HG03064 (cell line): ENCODE results near the gene PRDM16.

Source experiments
- ATAC-seq: cut with Tn5 transposase; IDR thresholded peaks from one replicate; pipeline ENCODE4 v1.9.1; 2021; ENCODE audit warnings: low read depth; ENCODE audit not compliant: unreplicated experiment

The PRDM16 gene

DNA sequence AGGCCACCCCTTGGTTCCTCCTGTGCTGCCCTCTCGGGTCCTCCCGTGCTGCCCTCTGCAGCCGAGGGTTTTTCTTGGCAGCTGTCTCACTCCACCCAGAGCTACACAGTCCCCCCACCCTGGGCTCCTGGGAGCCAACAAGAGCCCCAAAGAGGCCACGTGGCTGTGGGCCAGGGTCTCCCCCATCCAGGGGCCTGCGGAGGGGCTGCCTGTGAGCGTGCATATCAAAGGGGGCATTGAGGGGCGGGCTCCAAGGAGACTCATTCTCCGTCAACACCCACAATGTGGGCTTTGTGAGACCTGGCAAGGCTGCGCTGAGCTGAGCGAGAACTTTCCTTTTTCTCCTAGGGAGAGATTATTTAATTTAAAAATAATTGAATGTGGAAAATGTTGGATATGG lies 276.8 kb downstream of the PRDM16 start:
- ATAC-seq, result no peak

DNA sequence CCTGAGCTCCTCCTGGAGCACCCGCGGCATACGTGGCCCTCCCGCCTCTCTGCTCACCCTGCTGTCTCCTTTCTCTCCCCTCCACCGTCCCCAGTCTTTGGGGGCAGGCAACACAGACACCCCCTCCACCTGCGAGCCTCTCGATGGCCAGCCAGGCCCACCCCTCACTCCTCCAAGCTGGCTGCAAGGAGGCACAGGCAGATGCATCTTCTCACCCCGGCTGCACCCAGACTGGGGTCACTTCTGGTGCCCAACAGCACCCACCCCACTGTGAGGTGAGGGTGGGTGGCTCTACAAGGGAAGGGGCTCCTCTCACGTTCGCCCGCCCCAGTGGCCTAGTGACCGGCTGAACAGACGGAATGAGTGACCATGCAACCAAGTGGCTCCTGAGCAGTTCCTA lies 277.5 kb downstream of the PRDM16 start:
- ATAC-seq, result no peak

DNA sequence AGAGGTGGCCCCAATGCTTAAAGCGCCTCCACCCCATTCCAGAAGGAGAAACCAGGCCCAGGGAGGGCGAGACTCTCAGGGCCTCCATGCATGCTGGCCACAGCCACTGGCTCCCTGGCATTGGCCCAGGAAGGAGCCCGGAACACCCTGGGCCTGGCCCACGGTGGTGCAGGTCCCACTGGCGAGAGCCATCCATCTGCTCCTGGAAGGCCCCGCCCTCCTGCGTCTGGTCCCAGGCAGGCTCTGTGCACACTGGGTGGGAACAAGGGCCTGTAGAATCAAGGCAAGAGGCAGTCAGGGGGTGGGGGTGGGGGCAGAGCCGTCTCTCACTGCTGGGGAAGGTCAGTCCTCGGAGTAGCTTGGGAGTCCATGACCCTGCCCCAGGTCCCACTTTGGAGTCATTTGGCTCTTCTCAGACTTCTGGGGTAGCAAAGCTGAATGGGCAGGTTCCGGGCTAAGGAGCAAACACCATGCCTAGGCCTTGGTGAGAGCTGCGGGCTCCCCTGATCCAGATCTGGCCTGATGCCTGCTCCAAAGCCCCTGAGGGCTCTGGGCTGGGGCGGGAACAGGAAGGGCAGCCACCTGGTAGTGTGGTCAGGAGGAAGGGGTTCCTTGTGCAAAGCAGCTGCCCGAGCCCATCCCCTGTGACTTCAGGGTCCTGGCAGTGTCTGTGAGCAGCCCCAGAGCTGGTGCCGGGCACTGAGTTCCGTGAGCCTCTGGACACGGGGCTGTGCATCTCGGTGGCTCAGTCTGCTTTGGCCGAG lies 278.4 kb downstream of the PRDM16 start:
- no peak for ATAC-seq

DNA sequence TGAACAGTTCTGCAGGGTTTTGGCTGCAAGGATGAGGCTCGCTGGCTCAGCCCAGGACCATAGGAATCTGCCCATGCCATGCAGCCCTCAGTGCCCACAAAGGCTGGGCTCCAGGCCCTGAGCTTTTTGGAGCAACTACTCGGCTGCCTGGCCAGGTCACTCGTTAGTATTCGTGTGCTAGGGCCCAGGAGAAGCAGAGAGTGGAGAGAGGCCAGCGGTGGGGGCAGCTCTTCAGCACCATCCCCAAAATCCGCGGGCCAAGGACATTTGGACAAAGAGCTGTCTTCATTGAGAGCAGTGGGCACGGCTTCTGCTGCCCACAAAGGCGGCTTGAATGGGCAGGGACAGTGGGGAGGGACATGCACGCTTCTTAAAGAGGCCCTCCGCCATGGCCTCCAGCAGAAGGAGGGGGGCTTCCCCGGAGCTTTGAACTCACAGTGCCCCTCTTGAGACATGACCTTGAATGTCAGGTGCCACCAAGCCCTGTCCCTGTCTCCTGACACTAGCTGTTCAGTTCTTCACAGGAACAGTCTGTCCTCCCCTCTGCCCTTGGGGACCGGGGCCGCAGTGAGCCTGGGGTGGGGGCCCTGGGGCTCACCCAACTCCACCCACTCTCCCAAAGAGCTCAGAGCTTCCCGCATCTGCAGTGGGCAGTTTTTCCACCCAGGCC lies 279.3 kb downstream of the PRDM16 start:
- ATAC-seq, result no peak

DNA sequence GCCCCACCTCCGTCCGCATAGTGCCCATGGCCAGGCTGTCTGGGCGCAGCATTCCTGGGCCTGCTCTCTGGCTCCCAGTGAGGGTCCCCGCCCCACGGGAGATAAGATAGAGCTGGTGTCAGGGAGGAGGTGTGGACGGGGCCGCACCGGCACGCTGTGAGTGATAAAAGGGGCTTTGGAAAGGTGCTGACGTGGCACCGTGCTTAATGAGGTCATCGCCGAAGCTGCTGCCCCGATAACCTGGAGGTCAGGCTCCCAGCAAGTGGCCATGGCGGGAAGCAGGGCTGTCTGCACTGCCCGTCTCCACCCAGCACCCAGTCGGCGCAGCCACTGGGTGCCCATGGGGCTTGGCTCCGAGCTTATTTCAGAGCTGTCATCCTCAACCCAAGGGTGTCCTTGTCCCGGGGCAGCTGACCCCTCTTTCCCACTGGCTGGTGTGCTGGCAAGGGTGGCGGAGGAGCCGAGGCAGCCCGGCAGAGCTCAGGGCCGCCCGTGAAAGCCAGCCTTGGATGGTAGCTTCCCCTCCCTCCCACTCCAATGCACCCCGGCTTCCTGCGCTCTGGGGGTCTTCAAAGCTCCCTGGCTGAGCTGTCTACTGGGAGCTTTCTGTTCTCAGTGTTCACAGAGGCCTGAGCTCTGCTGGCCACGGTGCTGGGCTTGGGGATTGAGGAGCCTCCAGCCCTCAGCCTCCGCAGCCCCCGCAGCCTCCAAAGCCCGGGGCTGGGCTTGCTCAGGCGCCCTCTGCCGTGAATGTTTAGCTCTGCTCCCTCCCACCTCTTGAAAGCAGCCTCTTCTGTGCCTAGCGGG lies 280.4 kb downstream of the PRDM16 start:
- no peak for ATAC-seq

DNA sequence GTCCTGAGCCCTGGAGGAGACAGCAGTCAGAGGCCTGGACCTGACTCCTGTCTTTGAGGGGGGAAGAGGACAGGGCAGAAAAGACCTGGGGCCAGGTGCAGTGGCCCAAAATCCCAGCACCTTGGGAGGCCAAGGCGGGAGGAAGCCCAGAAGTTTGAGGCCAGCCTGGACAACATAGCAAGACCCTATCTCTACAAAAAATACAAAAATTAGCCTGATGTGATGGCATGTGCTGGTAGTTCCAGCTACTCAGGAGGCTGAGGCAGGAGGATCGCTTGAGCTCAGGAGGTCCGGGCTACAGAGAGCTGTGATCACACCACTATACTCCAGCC lies 280.9 kb downstream of the PRDM16 start:
- ATAC-seq, result no peak

DNA sequence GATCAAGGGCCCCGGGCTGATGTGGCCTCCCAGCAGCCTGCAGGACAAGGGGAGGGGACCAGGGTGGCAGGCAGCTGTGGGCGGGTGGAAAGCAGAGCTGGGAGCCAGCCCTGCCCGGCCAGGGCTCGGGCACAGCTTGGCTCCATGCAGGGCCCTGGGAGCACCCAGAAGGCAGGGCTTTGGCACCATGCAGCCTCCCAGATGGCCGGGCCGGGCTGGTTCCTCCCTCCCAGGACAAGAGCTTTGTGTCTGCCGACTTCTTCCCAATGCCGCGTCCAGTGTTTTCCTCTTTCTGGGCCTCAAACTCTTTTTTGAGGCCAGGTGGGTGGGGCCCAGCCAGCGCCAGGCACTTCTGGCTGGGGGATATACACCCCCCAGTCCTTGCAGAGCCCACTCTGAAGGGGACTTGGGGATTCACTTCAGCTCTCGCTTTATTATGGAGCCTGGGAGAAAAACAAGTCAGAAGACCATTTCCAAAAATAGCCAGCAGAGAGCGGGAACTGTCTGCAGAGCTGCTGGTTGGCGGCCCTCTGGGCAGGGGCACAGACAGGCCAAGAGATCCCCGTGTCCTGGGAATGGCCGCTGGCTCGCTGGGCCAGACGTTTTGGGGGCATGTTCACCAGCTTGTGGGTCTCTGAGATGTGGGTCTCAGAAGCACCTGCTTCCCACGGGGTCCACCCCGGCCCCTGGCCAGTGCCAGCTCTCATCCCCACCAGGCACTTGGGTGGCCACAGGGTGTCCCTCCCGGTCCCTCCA lies 281.7 kb downstream of the PRDM16 start:
- ATAC-seq, result no peak

DNA sequence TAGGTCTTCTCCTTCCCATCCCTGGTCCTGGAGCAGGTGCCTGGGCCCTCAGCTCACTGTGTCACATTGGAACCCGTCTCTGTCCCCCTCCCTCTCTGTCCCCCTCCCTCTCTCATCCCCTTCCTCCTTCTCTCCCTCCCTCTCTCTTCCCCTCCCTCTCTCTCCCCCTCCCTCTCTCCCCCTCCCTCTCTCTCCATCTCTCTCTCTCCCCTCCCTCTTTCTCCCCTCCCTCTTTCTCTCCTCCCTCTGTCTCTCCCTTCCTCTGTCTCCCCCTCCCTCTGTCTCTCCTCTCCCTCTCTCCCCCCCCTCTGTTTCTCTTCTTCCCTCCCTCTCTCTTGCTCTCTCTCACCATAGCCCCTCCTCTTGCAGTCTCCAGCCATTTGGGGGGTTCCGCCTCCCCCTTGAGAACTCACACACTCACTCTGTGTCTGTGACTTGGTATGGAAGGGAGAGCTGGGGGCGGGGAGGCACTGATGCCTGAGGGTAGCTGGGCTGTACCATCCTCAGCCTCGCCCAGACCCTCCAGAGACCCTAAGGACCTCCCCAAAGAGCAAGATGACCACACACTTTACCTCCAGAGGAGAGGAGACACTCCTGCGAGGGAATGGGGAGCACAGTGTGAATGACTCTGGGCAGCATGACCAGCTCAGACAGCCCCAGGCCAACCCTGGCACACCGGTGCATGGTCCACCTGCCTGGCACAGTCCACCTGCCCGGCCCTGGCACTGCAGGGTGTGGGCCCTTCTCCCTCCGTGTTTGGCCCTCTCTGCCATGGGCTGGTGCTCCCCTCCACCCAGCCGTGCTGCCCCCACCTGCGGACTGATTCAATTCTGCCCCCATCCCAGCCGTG lies 282.7 kb downstream of the PRDM16 start:
- ATAC-seq, result no peak

DNA sequence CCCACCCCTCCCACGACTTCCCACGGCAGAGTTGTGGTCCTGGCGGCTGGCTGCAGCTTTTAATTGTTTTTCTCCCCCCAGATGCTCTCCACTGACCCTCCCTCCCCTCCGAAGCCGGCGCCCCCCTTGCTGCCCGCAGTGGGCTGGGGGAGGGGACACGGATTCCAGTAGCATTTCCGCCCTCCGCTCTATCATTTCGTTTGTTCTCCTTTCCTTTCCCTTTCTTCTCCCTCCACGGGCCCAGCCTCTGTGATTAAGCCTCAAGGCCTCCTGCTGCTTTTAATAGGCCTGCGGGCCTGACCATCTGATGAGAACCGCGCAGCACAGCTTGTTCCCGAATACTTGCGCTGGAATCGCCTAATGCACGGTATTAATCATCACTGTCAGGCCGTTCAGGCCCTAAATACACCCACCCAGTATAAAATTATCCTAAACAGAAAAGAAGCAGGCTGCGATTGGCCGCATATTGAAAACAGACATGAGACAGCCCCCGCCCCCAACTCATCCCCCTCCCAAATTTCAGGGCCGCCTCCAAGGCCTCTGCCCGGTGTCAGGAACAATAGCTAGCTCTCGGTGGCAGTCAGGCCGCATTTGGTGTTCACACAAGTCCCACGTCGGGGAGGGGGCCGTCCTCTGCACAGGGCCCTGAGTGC lies 283.4 kb downstream of the PRDM16 start:
- no peak for ATAC-seq

DNA sequence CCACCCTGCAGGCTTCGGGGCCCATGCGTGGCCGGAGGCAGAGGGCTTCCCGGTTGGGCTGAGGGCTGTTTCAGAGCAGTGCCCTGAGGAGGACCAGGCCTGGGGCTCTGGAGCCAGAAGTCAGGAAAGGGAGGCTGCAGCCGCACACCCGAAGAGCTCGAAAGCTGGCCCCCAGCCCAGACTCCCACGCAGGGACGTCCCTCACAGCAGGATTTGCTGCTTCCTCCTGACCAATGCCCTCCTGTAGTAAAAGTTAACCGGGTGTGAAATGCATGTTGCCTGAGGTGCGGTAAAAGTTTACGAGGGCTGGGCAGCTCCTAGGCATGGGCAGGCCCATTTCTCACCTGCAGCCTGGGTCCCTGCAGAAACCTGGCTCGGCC lies 283.9 kb downstream of the PRDM16 start:
- ATAC-seq, result no peak

DNA sequence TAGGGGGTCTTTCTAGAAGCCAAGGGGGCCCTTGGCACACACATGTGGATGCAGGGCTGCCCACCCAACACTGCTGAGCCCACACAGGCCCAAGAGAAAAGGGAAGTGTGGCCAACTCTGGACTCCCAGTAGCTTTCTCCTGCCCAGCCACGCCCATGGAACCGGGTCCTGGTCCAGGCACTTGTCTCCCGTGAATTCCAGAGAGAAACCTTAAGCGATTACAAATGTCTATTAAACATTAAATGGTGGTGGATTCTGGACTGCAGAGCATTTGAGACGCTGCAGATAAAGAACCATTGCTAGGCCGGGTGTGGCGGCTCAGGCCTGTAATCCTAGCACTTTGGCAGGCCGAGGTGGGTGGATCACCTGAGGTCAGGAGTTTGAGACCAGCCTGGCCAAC lies 284.9 kb downstream of the PRDM16 start:
- no peak for ATAC-seq

DNA sequence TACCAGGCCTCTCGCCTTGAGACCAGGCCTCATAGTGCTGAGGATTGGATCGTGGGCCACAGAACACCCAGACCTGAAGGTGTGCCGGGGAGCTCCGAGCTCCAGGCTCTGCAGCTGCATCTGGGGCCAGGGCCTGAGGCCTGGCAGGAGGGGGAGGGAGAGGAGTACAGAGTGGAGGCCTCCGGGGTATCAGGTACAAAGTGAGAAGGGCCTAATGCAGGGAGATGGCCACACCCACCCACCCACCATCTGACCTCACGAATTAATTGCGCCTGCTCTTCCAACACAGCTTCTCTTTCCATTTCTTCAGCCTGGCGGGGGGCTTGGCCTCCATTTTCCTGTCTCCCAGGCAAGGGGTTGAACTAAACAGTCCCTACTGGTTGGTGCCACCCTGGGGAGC lies 286.1 kb downstream of the PRDM16 start:
- ATAC-seq, result no peak

DNA sequence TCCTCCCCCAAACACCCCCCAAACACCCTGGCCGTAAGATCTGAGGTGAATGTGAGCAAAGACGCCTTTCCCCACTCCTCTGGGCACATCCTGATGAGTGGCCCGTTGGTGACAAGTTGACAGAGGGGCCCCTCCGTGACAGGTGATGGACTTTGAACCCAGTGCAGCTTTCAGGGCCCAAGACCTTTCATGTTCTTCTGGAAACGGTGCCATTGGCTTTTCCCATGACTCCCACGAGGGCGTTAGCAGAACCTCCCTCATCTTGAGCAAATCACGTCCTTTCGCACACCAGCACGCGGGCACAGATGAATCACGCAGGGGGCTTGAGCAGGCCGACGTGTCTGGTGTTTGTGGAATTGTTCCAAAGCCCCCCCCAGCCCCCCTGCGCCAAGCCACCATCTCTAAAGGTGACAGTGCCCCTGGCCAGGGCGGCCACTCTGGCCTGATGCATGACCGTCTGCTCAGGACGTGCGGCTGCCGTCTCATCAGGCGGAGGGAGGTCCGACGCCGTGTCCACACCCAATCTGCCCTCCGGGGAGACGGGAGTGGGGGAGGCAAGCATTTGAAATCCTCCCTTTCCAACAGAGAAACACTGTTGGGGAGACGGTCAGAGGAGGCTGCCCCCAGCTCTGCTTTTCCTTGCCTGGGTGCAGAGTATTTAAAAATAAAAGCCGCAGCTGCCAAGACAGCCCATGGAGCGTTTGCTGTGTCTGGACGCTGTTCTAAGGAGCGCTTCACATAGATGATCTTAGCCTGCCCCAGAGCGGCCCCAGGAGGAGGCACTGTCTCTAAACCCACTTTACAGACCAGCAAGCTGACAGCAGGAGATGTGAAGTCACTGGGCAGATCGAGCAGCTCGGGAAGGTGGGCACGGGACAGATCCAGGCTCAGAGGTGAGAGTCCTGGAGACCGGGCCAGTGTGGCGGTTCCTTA lies 287.2 kb downstream of the PRDM16 start:
- ATAC-seq, result no peak

DNA sequence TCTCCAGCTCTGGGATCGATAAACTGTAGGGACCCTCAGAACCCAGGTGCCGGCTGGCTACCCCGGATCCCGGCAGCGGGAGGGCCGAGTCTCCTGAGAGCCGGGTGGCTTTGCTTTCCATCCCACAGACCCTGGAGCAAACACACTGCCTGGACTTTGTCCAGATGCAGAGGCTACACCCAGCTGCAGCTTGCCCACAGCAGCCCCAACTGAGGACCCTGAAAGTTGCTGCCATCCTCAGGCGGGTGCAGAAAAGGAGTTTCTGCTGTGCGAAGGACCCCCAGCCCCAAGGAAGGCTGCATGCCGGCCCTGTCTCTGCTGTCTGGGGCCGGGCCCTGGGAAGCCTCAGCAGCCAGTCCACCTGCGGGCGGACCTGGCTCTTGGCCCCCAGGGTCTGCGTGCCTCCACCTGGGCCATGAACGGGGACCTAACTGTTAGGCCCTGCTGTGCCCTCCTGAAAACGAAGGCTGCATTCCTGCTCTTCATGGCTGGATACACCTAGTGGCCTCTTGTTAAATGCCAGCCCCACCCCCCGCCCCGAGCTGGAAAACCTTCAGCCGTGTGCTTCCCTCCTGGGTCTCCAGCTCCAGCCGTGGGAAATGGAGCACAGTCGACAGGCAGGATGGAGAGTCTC lies 287.9 kb downstream of the PRDM16 start:
- ATAC-seq, result no peak

DNA sequence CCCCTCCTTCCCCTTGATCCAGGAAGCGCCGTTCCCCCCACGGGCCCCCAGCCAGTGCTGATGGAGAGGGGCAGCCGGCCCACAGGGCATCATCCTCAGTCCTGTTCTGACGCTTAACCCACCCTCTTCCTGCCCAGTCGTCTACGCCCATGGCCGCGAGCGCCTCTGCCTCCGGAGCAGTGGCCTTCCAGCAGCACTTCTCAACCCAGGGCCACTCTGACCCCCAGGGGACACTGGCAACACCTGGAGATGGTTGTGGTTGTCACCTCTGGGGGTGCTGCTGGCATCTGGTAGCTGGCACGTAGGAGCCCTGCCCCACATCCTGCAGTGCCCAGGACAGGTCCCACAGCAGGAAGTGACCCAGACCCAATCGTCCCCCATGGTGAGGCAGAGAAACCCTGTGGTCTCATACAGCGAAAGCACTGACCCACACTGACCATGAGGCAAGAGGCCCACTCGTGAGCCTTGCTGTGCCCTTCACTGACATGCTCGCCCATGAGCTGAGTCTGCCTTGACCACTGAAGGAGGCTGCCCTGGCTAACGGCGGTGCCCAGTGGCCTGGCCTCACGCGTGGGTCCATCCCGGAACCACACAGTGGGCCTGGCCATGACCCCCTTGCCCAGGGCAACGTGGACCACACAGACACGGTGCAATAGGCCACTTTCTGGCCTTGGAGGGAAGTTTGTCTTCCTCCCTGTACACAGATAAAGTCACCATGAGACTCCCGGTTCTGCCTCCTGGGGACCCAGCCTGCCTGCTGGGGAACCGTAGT lies 288.7 kb downstream of the PRDM16 start:
- ATAC-seq, result no peak

DNA sequence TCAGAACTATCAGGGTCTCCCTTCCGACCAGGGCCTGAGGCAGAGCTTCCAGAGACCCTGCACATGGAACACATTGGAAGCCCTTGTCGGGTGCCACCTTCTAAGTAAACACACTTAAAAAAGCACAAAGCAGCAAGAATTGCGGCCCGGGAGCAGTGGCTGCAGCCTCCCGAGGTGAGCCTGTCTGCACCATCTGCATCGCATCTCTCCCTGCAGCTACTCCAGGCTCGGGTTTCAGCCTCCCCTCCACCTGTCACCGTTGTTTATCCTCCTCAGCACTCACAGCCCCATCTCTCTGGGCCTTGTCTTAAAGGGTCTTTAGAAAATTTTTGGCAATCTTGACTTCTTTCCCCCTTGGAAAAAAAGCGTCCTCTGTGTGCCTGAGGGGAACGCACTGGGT lies 290.3 kb downstream of the PRDM16 start:
- no peak for ATAC-seq

DNA sequence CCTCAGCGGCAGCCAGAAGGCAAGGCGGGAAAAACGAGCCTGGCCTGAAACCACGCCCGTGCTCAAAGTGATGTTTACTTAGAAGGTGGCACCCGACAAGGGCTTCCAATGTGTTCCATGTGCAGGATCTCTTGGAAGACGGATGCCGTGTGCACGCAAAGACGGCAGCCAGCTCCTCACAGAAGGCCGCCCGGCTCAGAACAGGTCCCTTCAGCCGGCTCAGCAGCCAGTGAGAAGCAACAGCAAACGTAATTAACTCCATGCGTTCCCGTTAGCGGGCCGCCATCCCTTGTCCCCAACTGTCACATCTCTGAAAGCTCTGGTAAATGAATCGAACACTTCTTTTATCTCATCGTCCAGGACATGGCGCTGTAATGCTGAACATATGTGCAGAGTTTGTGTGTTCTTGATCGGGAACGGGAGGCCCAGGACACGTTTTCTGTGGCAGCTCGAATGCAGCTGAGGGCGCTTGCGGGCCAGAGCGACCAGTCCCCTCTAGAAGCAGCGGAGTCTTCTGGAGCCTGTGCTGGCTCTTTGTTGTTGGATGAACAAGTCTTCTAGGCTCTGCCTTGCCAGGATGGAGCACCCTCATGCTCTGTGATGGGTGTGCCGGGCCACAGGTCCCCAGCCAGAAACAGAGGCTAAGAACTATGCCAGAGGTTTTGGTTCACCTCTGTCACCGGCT lies 290.9 kb downstream of the PRDM16 start:
- no peak for ATAC-seq
